ENCODE data around the gene AQP1.

AQP1 gene

DNA sequence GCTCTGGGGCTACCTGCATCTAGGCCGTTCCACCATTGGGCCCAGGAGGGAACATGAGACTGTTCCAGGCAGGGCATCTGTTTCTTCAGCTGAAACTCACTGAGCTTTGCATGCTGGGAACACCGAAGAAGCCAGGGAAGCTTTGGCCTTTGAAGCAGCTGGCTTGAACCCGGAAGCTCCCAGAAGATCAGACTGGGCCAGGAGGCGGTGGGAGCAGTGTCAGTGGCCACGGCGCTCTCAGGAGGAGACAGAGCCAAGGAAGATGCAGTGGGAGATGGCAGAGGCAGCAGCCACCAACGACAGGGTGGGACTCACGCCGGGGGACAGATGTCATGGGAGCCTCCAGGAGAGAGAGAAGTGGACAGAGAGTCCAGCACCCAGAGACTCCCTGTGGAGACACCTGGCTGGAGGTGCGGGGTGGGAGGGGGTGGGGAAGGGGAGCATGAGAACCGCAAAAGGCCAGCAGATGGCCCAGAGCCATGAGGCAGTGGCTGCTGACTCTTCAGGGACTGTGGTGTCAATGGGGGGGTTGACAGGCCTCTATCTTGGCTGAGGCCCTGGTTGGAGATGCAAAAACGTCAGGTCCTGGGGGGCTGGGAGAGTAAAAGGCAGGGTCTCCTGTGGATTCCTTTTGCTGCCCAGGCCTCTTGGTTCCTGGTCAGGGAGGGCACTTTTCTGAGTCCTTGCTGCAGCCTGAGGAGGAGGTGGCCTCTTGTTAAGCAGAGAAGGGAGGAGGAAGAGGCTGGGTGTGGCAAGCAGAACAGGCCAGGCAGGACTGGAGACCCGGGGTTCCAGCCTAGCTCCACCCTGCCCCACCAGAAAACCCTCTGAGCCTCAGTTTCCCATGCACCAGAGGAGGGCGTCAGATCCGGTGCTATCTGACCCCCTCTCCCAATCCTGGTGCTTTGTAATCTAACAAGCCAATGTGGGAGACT, 6.3 kb upstream of the AQP1 start:
- in situ Hi-C loops (cut with HindIII; ENCODE audit: low sequenced_read_pairs), result no loop called here

GRCh38 chr7:30906014-30906413, 5.6 kb upstream of the AQP1 start:
- in situ Hi-C loops (cut with HindIII; ENCODE audit: low sequenced_read_pairs), result no loop called here

- in situ Hi-C loops (cut with HindIII; ENCODE audit: low sequenced_read_pairs), result no loop called here
Measured at GRCh38 chr7:30906515-30907240, 5.0 kb upstream of the AQP1 start.

DNA sequence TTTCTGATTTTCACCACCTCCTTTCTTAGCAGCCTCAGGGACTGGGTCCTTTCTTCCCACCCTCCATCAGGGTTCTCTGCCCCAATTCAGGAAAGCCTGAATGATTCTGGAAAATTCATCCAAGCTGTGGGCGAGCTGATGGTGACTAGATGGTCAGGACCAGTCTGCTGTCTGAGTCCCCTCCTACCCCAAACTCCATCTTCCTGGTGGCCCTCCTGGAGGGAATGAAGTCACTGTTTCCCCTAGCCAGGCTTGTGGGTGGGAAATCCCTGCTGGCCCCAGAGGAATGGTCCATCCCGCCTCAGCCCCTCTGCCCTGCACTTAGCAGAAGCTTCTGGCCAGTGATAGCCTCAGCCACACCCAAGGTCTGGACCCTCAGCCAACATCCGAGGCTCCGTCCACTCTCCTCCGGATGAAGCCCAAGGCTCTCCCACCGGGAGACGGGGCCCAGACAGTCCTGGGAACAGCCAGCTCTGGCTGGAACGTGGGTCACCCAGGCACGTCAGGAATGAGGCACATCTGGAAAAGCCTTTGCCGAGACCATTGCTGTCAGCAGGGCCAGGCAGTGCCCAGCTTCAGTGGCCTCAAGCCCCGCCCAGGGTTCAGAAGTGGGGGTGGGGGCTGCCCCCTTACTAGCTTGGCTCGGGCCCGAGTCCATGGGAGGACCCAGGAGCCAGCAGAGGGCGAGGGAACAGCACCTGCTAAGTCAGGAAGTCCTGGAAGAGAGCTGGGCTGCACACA, 4.0 kb upstream of the AQP1 start:
- in situ Hi-C loops (cut with HindIII; ENCODE audit: low sequenced_read_pairs), result no loop called here

DNA sequence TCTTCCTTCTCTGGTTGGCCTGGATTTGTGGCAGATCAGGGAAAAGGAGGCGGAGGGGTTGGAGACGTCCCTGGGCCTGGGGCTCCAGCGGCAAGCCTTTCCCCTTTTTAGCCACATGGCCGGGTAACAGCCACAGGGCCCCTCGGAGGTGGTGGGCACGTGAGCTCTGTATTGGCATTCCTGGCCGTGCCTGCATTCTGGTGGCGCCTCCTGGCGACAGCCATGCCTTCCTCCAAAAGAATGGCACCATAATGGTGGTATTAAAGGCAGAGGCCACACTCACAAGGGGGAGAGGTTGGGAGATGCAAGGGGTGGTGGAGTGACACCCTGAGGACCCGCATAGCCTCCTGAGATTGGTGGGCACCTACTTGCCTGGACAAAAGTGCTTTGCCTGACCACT, 3.0 kb upstream of the AQP1 start:
- in situ Hi-C loops (cut with HindIII; ENCODE audit: low sequenced_read_pairs), result no loop called here

GRCh38 chr7:30909431-30909830, 2.2 kb upstream of the AQP1 start:
- in situ Hi-C loops (cut with HindIII; ENCODE audit: low sequenced_read_pairs), result no loop called here

DNA sequence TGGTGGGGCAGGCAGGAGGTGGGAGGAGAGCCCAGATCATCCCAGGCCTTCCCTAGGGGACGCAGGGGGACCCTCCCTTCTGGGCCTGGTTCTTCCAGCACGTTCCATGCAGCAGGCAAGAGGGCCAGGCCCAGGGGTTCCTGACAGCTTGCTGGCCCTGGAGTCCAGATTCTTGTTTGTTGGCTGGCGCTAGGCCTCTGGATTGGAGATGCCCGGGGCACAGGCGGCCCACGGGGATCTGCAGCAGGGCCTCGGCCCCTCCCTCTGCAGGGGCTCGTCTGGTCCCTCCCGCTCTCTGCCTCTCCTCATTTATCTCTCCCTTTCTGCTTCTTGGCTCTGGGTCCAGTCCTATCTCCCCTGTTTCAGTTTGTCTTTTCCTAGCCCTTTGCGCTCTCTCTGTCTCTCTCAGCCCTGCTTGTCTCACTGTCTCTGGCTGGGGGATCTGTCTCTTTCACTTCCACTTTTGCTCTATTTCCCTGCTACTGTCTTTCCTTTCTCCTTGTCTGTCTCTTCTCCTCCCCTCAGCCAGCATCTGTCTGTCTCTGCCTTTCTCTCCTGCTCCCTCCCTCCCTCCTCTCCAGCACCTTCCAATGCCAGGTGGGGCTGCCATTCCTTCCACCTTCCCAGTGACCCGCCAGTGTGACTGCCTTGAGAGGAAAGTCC, 1.1 kb upstream of the AQP1 start:
- in situ Hi-C loops (cut with HindIII; ENCODE audit: low sequenced_read_pairs), result no loop called here

DNA sequence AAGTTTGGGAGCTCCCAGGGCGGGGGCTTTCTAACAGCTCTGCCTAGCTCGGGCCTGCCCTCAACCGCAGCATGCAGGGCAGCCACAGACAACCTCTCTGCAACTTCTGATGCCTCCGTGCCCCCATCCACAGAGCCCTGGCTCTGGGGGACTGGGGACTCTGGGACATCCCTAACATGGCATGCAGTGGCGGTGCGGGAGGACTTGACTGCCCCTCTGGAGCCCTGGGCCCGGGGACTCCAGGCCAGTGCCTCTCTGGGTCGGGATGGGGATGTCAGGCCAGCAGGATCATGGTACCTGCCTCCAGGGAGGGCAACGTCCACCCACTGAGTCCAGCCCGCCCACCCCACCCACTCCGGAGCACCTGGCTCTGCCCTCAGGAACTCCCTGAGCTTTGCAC, 520 bp upstream of the AQP1 start:
- in situ Hi-C loops (cut with HindIII; ENCODE audit: low sequenced_read_pairs), result no loop called here

- in situ Hi-C loops (cut with HindIII; ENCODE audit: low sequenced_read_pairs), result no loop called here
Measured at GRCh38 chr7:30912021-30912730, 523 bp downstream of the AQP1 start.

- in situ Hi-C loops (cut with HindIII; ENCODE audit: low sequenced_read_pairs), result no loop called here
Measured at GRCh38 chr7:30912731-30912985, 1.0 kb downstream of the AQP1 start.

GRCh38 chr7:30912986-30913811, 1.5 kb downstream of the AQP1 start:
- in situ Hi-C loops (cut with HindIII; ENCODE audit: low sequenced_read_pairs), result no loop called here

DNA sequence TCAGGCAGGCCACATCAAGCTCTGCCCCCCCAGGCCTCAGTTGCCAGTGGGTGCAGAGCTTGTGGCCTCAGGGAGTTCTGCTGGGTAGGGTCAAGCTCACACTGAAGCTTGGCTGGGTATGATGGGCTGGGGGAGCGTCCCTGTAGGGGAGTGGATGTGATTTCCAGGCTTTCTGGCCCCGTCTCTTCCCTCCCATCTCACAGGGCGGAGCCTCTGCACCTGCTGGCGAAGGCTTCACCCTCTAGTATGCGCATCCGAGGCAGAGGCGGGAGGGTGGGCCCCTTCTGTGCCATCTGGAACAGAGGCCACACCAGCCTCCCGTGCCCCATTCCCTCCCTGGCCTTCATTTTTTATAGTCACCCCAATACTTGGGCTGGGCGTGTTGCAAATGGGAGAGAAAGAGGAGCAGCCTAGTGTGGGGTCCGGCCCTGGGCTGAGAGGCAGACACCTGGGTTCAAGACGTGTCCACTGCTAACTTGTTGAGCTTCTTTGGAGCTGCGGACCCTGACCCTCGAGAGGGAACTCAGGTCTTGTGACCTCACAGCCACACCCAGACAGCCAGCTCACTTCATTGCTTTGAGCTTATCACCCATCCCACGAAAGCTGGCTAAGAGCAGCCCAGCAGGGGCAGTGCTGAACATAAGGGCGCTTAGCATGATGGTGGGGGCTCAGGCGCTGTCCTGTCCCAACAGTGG, 2.3 kb downstream of the AQP1 start:
- in situ Hi-C loops (cut with HindIII; ENCODE audit: low sequenced_read_pairs), result no loop called here

DNA sequence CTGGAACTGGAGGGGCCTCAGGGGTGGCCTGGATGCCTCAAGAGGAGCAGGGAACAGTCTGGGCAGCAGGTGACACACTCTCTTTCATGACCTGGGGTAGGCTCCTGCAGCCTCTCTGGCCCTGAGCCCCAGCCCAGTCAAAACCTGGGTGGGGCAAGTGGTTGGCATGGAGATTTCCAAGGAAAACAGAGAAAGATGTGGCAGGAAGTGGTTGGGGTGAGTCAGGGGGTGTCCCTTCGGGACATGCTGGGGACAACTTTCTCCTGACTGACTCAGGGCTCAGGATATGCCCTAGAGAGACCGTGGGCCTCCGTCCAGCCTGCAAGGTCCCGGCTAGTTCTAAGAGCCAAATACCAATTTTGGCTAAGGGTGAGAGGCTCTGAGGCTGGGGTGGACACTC, 2.9 kb downstream of the AQP1 start:
- in situ Hi-C loops (cut with HindIII; ENCODE audit: low sequenced_read_pairs), result no loop called here

DNA sequence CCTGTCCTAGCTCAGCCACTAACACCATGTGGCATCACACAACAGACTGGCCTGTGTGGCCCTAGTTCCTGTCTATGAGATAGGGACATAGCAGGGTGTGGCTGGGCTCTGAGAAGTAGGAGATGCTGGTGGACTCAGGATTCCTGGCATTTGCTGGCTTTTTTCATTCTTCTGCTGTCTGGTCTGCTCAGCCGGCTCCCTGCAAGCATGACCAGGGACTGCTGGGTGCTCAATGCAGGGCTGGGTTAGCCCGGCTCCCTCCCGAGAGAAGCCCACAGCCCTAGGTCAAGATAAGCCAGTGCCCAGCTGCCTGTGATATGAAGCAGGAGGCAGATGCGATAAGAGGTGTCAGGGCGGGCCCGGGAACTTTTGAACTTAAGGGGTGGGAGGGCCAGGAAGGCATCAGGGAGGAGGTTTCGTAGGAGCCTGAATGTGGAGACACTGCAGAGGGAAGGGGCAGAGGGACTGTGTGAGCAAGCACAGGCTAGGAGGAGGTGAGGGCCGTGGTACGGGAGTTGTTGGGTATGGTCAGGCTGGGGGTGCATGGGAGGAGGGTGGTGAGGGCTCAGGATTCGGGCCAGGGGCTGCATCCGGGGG, 3.5 kb downstream of the AQP1 start:
- in situ Hi-C loops (cut with HindIII; ENCODE audit: low sequenced_read_pairs), result no loop called here

GRCh38 chr7:30915751-30916150, 4.1 kb downstream of the AQP1 start:
- in situ Hi-C loops (cut with HindIII; ENCODE audit: low sequenced_read_pairs), result no loop called here

DNA sequence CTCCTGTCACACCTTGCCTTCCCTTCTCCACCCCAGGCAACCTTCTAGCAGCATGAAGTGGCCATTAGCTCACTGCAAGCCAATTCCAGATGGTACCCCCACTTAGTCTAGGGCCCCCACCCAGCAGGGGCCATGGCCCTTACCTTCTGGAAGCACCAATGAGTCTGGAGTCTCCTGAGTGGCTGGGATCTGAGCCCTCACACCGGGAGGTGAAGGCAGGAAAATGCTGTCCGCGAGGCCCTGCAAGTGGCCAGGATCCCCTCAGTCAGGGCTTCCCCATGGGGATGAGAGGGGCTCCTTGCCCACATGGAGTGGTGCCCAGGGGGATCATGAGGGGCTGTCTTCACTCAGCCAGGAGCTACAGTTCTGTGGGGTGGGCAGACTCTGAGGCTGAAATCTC, 4.6 kb downstream of the AQP1 start:
- in situ Hi-C loops (cut with HindIII; ENCODE audit: low sequenced_read_pairs), result no loop called here

- in situ Hi-C loops (cut with HindIII; ENCODE audit: low sequenced_read_pairs), result no loop called here
Measured at GRCh38 chr7:30916767-30917166, 5.1 kb downstream of the AQP1 start.

DNA sequence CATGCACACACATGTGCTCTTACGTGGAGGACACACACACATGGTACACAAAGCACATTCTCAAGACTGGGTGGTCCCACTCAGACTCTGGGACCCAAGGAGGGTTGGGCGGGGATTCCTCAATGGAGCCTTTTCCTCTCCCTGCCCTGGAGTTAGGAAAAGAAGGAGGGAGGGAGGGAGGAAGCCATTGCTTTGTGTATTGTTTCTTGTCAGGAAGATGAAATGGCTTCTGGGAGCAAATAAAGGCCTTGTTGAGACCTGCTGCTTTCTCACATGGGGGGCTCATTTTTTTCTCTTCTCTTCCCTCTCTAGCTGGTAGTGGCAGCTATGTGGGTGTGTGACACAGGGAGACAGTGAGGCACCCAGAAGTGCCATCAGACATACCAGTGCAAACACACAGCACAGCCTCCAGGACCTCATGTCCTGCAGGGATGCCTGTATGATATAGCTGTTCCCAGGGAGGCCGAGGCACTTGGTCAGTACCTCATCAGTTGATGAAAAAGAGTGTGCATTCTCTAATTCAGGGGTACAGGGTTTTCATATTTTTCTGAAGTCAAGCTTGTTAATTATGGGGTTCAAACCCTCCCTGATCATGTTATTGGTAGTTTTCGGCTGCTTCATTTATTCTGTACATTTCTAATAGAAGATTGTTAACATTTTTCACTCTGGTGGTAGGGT, 5.7 kb downstream of the AQP1 start:
- in situ Hi-C loops (cut with HindIII; ENCODE audit: low sequenced_read_pairs), result no loop called here

All from endothelial cell of hepatic sinusoid (primary cell).